ENCODE data around the gene PARD3. TPM values are rescaled to one million over a fixed set of nuclear protein-coding genes. Genes with fewer than 3 reads are reported as not detected.

Gene PARD3
- total RNA-seq, 1 donor from 2014 or later: 35.4 TPM

DNA sequence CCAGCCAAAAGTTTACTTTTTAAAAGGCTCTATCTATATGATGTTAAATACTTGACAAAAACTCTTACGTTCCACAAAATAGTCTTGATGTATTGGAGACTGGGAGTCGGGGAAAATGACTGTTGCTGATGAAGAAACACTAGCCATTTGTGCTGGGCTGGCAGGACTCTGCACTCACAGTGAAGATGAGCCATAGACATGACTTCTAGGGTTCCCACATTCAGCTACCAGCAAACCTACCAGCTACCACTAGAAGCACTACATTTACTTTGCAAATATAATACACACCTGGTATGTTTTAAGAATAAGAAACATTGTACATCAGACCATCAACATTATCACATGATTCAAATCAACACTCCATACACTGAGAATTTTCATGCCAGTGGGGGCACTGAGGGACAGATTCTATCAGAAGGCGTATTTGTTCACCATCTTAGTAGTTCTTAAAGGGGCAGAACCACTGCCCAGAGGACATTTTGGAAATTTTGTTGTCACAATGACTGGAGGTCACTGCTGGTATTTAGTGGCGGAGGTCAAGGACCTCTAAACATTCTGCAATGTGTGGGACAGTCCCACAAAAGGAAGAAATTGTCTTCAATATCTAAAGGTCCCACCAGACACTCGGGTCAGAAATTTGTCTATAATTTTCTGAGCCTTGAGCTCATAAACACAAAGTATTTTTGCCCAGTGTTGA is 52.3 kb downstream of the PARD3 start:
- no peaks in the 10 kb centered on the region for H3K36me3 ChIP-seq (ENCODE audit: insufficient read depth, low read length)
- no peaks in the 10 kb centered on the region for H3K9me3 ChIP-seq (ENCODE audit: insufficient read depth, low read depth, low read length)
- H3K79me2 ChIP-seq (ENCODE audit: insufficient read depth, low read length): peaks cover 54% of the 10 kb centered on the region
- Mint-ChIP-seq H3K9me3 (ENCODE audit: unreplicated experiment) (peaks cover 3% of the 10 kb centered on the region), H3K27ac (ENCODE audit: unreplicated experiment) (no peak overlapping the region), H3K36me3 (ENCODE audit: low read depth, unreplicated experiment) (no peaks in the 10 kb centered on the region), H3K4me1 (ENCODE audit: low read depth, unreplicated experiment) (peaks cover 36% of the 10 kb centered on the region), H3K27me3 (ENCODE audit: low read depth, unreplicated experiment) (no peaks in the 10 kb centered on the region), H3K4me3 (ENCODE audit: unreplicated experiment) (no peak overlapping the region)
- H3K9ac ChIP-seq (ENCODE audit: low read length): no peak overlapping the region
- peaks cover 35% of the 10 kb centered on the region for H4K20me1 ChIP-seq (ENCODE audit: insufficient read depth, low read length)
- no peak overlapping the region for H2AFZ ChIP-seq (ENCODE audit: low read depth, low read length)
- TF ChIP-seq, protein P1, sequence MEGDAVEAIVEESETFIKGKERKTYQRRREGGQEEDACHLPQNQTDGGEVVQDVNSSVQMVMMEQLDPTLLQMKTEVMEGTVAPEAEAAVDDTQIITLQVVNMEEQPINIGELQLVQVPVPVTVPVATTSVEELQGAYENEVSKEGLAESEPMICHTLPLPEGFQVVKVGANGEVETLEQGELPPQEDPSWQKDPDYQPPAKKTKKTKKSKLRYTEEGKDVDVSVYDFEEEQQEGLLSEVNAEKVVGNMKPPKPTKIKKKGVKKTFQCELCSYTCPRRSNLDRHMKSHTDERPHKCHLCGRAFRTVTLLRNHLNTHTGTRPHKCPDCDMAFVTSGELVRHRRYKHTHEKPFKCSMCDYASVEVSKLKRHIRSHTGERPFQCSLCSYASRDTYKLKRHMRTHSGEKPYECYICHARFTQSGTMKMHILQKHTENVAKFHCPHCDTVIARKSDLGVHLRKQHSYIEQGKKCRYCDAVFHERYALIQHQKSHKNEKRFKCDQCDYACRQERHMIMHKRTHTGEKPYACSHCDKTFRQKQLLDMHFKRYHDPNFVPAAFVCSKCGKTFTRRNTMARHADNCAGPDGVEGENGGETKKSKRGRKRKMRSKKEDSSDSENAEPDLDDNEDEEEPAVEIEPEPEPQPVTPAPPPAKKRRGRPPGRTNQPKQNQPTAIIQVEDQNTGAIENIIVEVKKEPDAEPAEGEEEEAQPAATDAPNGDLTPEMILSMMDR (IDR thresholded peaks at IDR 0.05; ENCODE audit: insufficient read depth, low read depth, low read length): no peak
- no peak for TF ChIP-seq EZH2 (IDR thresholded peaks at IDR 0.05; ENCODE audit: insufficient read depth, low read length)
- H3K27me3 ChIP-seq (ENCODE audit: insufficient read depth, low read length): no peaks in the 10 kb centered on the region
- FAIRE-seq (no peak), DNase-seq (ENCODE audit: low read depth) (no peak)
- no peak overlapping the region for H3K4me3 ChIP-seq (ENCODE audit: insufficient read depth, low read depth, low read length)
- no peak overlapping the region for H3K27ac ChIP-seq (ENCODE audit: low read depth, low read length)
- peaks cover 13% of the 10 kb centered on the region for H3K4me1 ChIP-seq (ENCODE audit: insufficient read depth, low read length)
- H3K4me2 ChIP-seq (ENCODE audit: low read length): no peak overlapping the region

DNA sequence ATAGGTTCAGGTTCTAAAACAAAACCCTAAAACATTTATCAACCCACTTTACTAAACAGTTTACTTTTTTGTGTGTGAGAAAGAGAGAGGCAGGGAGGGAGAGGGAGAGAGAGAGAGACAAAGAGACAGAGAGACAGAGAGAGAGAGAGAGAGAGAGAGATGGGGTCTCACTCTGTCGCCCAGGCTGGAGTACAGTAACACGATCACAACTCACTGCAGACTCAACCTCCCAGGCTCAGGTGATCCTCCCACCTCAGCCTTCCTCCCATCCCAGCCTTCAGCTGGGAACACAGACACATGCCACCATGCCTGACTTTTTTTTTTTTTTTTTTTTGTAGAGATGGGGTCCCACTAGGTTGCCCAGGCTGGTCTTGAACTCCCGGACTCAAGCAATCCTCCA is 52.9 kb downstream of the PARD3 start:
- H3K27me3 ChIP-seq (ENCODE audit: insufficient read depth, low read length): no peaks in the 10 kb centered on the region
- H3K36me3 ChIP-seq (ENCODE audit: insufficient read depth, low read length): no peaks in the 10 kb centered on the region
- H3K4me3 ChIP-seq (ENCODE audit: insufficient read depth, low read depth, low read length): no peak overlapping the region
- H4K20me1 ChIP-seq (ENCODE audit: insufficient read depth, low read length): peaks cover 34% of the 10 kb centered on the region
- no peak for DNase-seq (ENCODE audit: low read depth)
- H3K9me3 ChIP-seq (ENCODE audit: insufficient read depth, low read depth, low read length): no peaks in the 10 kb centered on the region
- no peak overlapping the region for H3K4me2 ChIP-seq (ENCODE audit: low read length)
- peaks cover 51% of the 10 kb centered on the region for H3K79me2 ChIP-seq (ENCODE audit: insufficient read depth, low read length)
- H3K27ac ChIP-seq (ENCODE audit: low read depth, low read length): no peak overlapping the region
- Mint-ChIP-seq H3K4me3 (ENCODE audit: unreplicated experiment) (no peak overlapping the region), H3K9me3 (ENCODE audit: unreplicated experiment) (peaks cover 2% of the 10 kb centered on the region), H3K27me3 (ENCODE audit: low read depth, unreplicated experiment) (no peaks in the 10 kb centered on the region), H3K4me1 (ENCODE audit: low read depth, unreplicated experiment) (peaks cover 37% of the 10 kb centered on the region), H3K27ac (ENCODE audit: unreplicated experiment) (no peak overlapping the region), H3K36me3 (ENCODE audit: low read depth, unreplicated experiment) (no peaks in the 10 kb centered on the region)
- H2AFZ ChIP-seq (ENCODE audit: low read depth, low read length): no peak overlapping the region
- H3K9ac ChIP-seq (ENCODE audit: low read length): no peak overlapping the region
- TF ChIP-seq, protein P1 (IDR thresholded peaks at IDR 0.05; ENCODE audit: insufficient read depth, low read depth, low read length): no peak
- TF ChIP-seq EZH2 (IDR thresholded peaks at IDR 0.05; ENCODE audit: insufficient read depth, low read length): no peak
- FAIRE-seq: no peak
- peaks cover 13% of the 10 kb centered on the region for H3K4me1 ChIP-seq (ENCODE audit: insufficient read depth, low read length)

DNA sequence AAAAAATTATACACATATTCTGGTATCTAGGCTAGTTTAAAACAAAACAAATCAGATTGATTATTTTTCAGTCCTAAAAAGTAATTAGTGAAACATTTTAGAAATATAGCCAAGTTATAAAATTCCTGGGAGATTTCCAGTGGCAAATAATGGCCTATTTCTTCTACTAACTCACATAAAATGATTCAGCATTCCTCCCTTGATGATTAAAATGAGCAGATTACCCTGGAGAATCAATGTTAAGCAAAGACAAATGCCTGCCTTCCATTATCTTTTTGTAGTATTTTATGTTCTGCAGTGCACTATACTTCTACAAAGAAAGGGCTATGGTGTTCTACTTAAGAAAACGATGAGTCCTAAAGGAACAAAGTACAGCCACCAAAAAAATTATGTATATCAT is 53.6 kb downstream of the PARD3 start:
- no peaks in the 10 kb centered on the region for H3K27me3 Mint-ChIP-seq (ENCODE audit: low read depth, unreplicated experiment)
- Histone ChIP-seq H3K4me3 (ENCODE audit: insufficient read depth, low read depth, low read length) (no peak overlapping the region), H3K4me2 (ENCODE audit: low read length) (no peak overlapping the region), H3K36me3 (ENCODE audit: insufficient read depth, low read length) (no peaks in the 10 kb centered on the region), H3K4me1 (ENCODE audit: insufficient read depth, low read length) (peaks cover 13% of the 10 kb centered on the region), H3K27ac (ENCODE audit: low read depth, low read length) (no peak overlapping the region), H2AFZ (ENCODE audit: low read depth, low read length) (no peak overlapping the region), H4K20me1 (ENCODE audit: insufficient read depth, low read length) (peaks cover 28% of the 10 kb centered on the region), H3K9me3 (ENCODE audit: insufficient read depth, low read depth, low read length) (no peaks in the 10 kb centered on the region), H3K9ac (ENCODE audit: low read length) (no peak overlapping the region), H3K27me3 (ENCODE audit: insufficient read depth, low read length) (no peaks in the 10 kb centered on the region), H3K79me2 (ENCODE audit: insufficient read depth, low read length) (peaks cover 52% of the 10 kb centered on the region)
- no peaks in the 10 kb centered on the region for H3K36me3 Mint-ChIP-seq (ENCODE audit: low read depth, unreplicated experiment)
- H3K27ac Mint-ChIP-seq (ENCODE audit: unreplicated experiment): no peak overlapping the region
- no peak for FAIRE-seq
- no peaks in the 10 kb centered on the region for H3K9me3 Mint-ChIP-seq (ENCODE audit: unreplicated experiment)
- DNase-seq (ENCODE audit: low read depth): no peak
- H3K4me3 Mint-ChIP-seq (ENCODE audit: unreplicated experiment): no peak overlapping the region
- H3K4me1 Mint-ChIP-seq (ENCODE audit: low read depth, unreplicated experiment): peaks cover 32% of the 10 kb centered on the region
- TF ChIP-seq, protein P1 (IDR thresholded peaks at IDR 0.05; ENCODE audit: insufficient read depth, low read depth, low read length): no peak
- TF ChIP-seq EZH2 (IDR thresholded peaks at IDR 0.05; ENCODE audit: insufficient read depth, low read length): no peak

All from astrocyte (in vitro differentiated cells and primary cell).